Brain pericyte (primary cell): ENCODE results near the gene DOCK10.

Source experiments
- DNase-seq: peaks from one replicate; pipeline ENCODE4 v3.0.0-alpha.2; 2012; ENCODE audit warnings: low read depth, low spot score

The DOCK10 gene

GRCh38 chr2:225011585-225011984 is 30.7 kb downstream of the DOCK10 start:
- no peak for DNase-seq

- DNase-seq: no peak
These were observed 31.5 kb downstream of the DOCK10 start for GRCh38 chr2:225010804-225011203.

GRCh38 chr2:225009768-225010167 is 32.5 kb downstream of the DOCK10 start:
- DNase-seq: no peak

GRCh38 chr2:225008935-225009334 is 33.3 kb downstream of the DOCK10 start:
- DNase-seq: no peak

- DNase-seq: no peak
These were observed 34.0 kb downstream of the DOCK10 start for GRCh38 chr2:225008179-225008856.

GRCh38 chr2:225006730-225007129 is 35.5 kb downstream of the DOCK10 start:
- no peak for DNase-seq

- no peak for DNase-seq
These were observed 37.7 kb downstream of the DOCK10 start for GRCh38 chr2:225004597-225004996.

GRCh38 chr2:225002656-225003045 is 39.6 kb downstream of the DOCK10 start:
- DNase-seq: no peak

GRCh38 chr2:225002039-225002655 is 40.1 kb downstream of the DOCK10 start:
- no peak for DNase-seq

GRCh38 chr2:224999754-225000153 is 42.5 kb downstream of the DOCK10 start:
- DNase-seq: no peak

GRCh38 chr2:224999321-224999720 is 42.9 kb downstream of the DOCK10 start:
- no peak for DNase-seq

GRCh38 chr2:224997802-224998201 is 44.5 kb downstream of the DOCK10 start:
- DNase-seq: no peak

GRCh38 chr2:224995419-224995818 is 46.8 kb downstream of the DOCK10 start:
- no peak for DNase-seq

- DNase-seq: no peak
These were observed 47.9 kb downstream of the DOCK10 start for GRCh38 chr2:224994242-224994823.

- no peak for DNase-seq
These were observed 51.6 kb downstream of the DOCK10 start for GRCh38 chr2:224990710-224991109.

GRCh38 chr2:224987733-224988132 is 54.5 kb downstream of the DOCK10 start:
- DNase-seq: no peak

- DNase-seq: no peak
These were observed 55.8 kb downstream of the DOCK10 start for GRCh38 chr2:224986477-224986876.

GRCh38 chr2:224984637-224985036 is 57.6 kb downstream of the DOCK10 start:
- DNase-seq: no peak

GRCh38 chr2:224983712-224984554 is 58.3 kb downstream of the DOCK10 start:
- no peak for DNase-seq

- peak; percentile 38 for DNase-seq
These were observed 59.2 kb downstream of the DOCK10 start for GRCh38 chr2:224982910-224983711.

GRCh38 chr2:224982226-224982625 is 60.0 kb downstream of the DOCK10 start:
- no peak for DNase-seq
